ENCODE data around the gene NF1.

- no peak for TF ChIP-seq CTCF (IDR thresholded peaks at IDR 0.05)
- TF ChIP-seq E2F6 (IDR thresholded peaks at IDR 0.05; ENCODE audit: borderline replicate concordance, low read depth), result no peak
- TF ChIP-seq PHF8 (IDR thresholded peaks at IDR 0.05; ENCODE audit: borderline replicate concordance, low read depth), result no peak
- no peak for TF ChIP-seq MYC (IDR thresholded peaks at IDR 0.05; ENCODE audit: borderline replicate concordance, low read length)
- TF ChIP-seq SREBF2 (IDR thresholded peaks at IDR 0.05), result no peak
- no peak for TF ChIP-seq POLR2A (IDR thresholded peaks at IDR 0.05; ENCODE audit: low read length)
Measured at GRCh38 chr17:31371511-31372097, 276.8 kb downstream of the NF1 start.
